ENCODE measurements around the gene PKD2L1. TPM values are rescaled to one million over a fixed set of nuclear protein-coding genes. Genes with fewer than 3 reads are reported as not detected.

The PKD2L1 gene
- total RNA-seq, 2 experiments from 2014 or later = 0.76 TPM; not detected in 1

DNA sequence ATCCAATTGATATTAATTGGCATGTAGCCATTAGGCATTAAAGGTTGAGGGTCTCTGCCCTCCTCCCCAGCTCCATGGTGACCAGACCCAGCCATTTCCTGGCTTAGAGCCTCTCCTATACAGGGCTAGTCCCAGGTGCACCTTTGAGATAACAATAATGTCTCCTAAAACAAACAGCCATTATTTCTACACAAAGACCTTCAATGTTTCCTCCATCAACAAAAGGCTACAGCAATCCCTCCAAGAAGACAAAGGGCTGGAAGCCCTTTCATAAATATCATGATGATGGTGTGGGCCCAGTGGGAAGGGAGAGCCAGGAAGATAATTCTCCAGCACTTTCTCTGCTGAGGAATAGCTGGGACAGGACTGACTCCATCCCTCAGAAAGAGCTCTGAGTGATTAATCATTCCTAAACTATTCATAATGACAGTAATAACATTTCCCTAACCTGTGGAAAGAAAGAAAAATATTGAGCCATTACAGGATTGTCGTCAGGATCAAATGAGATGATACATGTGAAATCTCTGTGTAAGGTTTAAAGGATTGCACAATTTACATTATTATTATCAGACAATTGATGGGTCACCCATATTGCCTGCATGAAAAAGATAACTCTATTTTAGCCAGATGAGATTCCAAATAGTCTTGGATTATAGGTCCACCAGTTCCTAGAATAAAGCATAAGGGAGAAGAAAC, 10.2 kb downstream of the PKD2L1 start:
- H4K20me1 ChIP-seq (ENCODE audit: insufficient read depth, low read length) = no peaks in the 10 kb centered on the region
- no peaks in the 10 kb centered on the region for H3K4me1 ChIP-seq (ENCODE audit: insufficient read depth, low read length, poor library complexity, severe bottlenecking)
- H3K36me3 ChIP-seq (ENCODE audit: insufficient read depth, low read length) = no peaks in the 10 kb centered on the region
- intact Hi-C loops (cut with micrococcal nuclease; ENCODE audit: unreplicated experiment) = no loop called here
- POLR2A ChIA-PET = no interaction called here
- H3K9me2 ChIP-seq (ENCODE audit: insufficient read depth, low read length) = no peaks in the 10 kb centered on the region
- no peaks in the 10 kb centered on the region for H3K9me3 ChIP-seq (ENCODE audit: low read length)
- no TSS peak for BruUV-seq (replicated peaks)
- no peak overlapping the region for H3K4me3 ChIP-seq (ENCODE audit: low read depth, low read length, poor library complexity, severe bottlenecking)
- no peak overlapping the region for H3K27ac ChIP-seq (ENCODE audit: low read depth, low read length, poor library complexity, severe bottlenecking)
- no peak for DNase-seq (ENCODE audit: low spot score)
- CTCF ChIA-PET (ENCODE audit: unreplicated experiment) = no interaction called here
- H3K4me2 ChIP-seq (ENCODE audit: low read length) = no peak overlapping the region
- no peak overlapping the region for H2AFZ ChIP-seq (ENCODE audit: low read length)
- TF ChIP-seq, protein P1, sequence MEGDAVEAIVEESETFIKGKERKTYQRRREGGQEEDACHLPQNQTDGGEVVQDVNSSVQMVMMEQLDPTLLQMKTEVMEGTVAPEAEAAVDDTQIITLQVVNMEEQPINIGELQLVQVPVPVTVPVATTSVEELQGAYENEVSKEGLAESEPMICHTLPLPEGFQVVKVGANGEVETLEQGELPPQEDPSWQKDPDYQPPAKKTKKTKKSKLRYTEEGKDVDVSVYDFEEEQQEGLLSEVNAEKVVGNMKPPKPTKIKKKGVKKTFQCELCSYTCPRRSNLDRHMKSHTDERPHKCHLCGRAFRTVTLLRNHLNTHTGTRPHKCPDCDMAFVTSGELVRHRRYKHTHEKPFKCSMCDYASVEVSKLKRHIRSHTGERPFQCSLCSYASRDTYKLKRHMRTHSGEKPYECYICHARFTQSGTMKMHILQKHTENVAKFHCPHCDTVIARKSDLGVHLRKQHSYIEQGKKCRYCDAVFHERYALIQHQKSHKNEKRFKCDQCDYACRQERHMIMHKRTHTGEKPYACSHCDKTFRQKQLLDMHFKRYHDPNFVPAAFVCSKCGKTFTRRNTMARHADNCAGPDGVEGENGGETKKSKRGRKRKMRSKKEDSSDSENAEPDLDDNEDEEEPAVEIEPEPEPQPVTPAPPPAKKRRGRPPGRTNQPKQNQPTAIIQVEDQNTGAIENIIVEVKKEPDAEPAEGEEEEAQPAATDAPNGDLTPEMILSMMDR (conservative IDR thresholded peaks at IDR 0.05; ENCODE audit: low read length) = no peak
- TF ChIP-seq EZH2phosphoT487 (IDR thresholded peaks at IDR 0.05; ENCODE audit: borderline replicate concordance, low read depth, low read length) = no peak
- no peaks in the 10 kb centered on the region for H3K79me2 ChIP-seq (ENCODE audit: insufficient read depth, low read depth, low read length)

DNA sequence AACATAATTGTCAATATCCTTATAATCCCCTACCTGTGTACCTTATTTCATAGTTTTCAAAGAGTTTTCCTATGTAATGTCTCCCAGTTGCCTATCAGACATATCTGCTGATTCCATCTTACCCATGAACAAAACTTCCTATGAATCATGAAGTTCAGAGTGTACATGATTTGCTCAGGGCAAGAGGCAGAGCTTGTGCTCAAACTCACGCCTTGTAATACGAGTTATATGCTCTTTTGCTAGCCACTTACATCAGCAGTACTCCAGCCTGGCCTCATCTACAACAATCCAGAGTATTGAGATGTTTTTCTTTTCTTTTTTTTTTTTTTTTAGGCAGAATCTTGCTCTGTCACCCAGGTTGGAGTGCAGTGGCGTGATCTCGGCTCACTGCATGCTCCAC, 11.8 kb downstream of the PKD2L1 start:
- Histone ChIP-seq H3K4me3 (ENCODE audit: low read depth, low read length, poor library complexity, severe bottlenecking) (no peak overlapping the region), H3K4me1 (ENCODE audit: insufficient read depth, low read length, poor library complexity, severe bottlenecking) (no peaks in the 10 kb centered on the region), H3K9me3 (ENCODE audit: low read length) (no peaks in the 10 kb centered on the region), H4K20me1 (ENCODE audit: insufficient read depth, low read length) (no peaks in the 10 kb centered on the region), H3K4me2 (ENCODE audit: low read length) (no peak overlapping the region), H3K79me2 (ENCODE audit: insufficient read depth, low read depth, low read length) (no peaks in the 10 kb centered on the region), H3K27ac (ENCODE audit: low read depth, low read length, poor library complexity, severe bottlenecking) (no peak overlapping the region), H2AFZ (ENCODE audit: low read length) (no peak overlapping the region), H3K36me3 (ENCODE audit: insufficient read depth, low read length) (no peaks in the 10 kb centered on the region), H3K9me2 (ENCODE audit: insufficient read depth, low read length) (no peaks in the 10 kb centered on the region)
- BruUV-seq (replicated peaks) = no TSS peak
- ChIA-PET POLR2A (interaction anchor here (0.6 to 1.9 kb wide), 3 partner anchors 9 to 218 kb away, joined by 4 to 6 read pairs (median 6); partner anchors contain the start of gene HIF1AN), CTCF (ENCODE audit: unreplicated experiment) (no interaction called here)
- TF ChIP-seq, protein P1 (conservative IDR thresholded peaks at IDR 0.05; ENCODE audit: low read length) = no peak
- no peak for TF ChIP-seq EZH2phosphoT487 (IDR thresholded peaks at IDR 0.05; ENCODE audit: borderline replicate concordance, low read depth, low read length)
- no peak for DNase-seq (ENCODE audit: low spot score)
- intact Hi-C loops (cut with micrococcal nuclease; ENCODE audit: unreplicated experiment) = no loop called here

DNA sequence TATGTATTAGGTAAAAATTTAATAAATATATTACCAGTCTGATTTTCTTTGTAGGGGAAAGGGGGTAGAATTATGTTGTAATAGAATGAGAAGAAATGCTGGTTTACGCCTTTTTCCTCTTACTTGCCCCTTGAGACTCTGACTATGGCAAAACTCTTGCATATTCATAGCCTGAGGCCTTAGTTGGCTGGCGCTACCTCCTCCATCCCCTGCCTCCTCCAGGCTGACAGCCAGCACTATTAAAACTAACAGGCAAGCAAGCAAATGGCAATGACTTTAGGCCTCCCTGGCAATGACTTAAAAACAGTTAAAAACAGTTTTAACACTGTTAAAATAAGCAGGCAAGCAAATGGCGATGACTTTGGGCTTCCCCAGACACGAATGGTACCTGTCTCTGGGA, 14.4 kb downstream of the PKD2L1 start:
- no peaks in the 10 kb centered on the region for H3K79me2 ChIP-seq (ENCODE audit: insufficient read depth, low read depth, low read length)
- no peaks in the 10 kb centered on the region for H3K4me1 ChIP-seq (ENCODE audit: insufficient read depth, low read length, poor library complexity, severe bottlenecking)
- no peaks in the 10 kb centered on the region for H3K9me3 ChIP-seq (ENCODE audit: low read length)
- H2AFZ ChIP-seq (ENCODE audit: low read length) = no peak overlapping the region
- H4K20me1 ChIP-seq (ENCODE audit: insufficient read depth, low read length) = no peaks in the 10 kb centered on the region
- intact Hi-C loops (cut with micrococcal nuclease; ENCODE audit: unreplicated experiment) = no loop called here
- DNase-seq (ENCODE audit: low spot score) = no peak
- no TSS peak for BruUV-seq (replicated peaks)
- H3K4me3 ChIP-seq (ENCODE audit: low read depth, low read length, poor library complexity, severe bottlenecking) = no peak overlapping the region
- ChIA-PET CTCF (ENCODE audit: unreplicated experiment) (no interaction called here), POLR2A (no interaction called here)
- H3K27ac ChIP-seq (ENCODE audit: low read depth, low read length, poor library complexity, severe bottlenecking) = no peak overlapping the region
- no peaks in the 10 kb centered on the region for H3K36me3 ChIP-seq (ENCODE audit: insufficient read depth, low read length)
- H3K9me2 ChIP-seq (ENCODE audit: insufficient read depth, low read length) = no peaks in the 10 kb centered on the region
- H3K4me2 ChIP-seq (ENCODE audit: low read length) = no peak overlapping the region
- TF ChIP-seq EZH2phosphoT487 (IDR thresholded peaks at IDR 0.05; ENCODE audit: borderline replicate concordance, low read depth, low read length) = no peak
- TF ChIP-seq, protein P1 (conservative IDR thresholded peaks at IDR 0.05; ENCODE audit: low read length) = no peak
